ENCODE data around the gene ERCC1. TPM values are rescaled to one million over a fixed set of nuclear protein-coding genes. Genes with fewer than 3 reads are reported as not detected.
"Not testable (repeated sequence)": the region's sequence is repeated elsewhere in the genome, so short reads cannot be mapped to it uniquely, and the experiment has no call there.

Gene ERCC1
- total RNA-seq, 1 experiment from 2014 or later: 62.4 TPM

DNA sequence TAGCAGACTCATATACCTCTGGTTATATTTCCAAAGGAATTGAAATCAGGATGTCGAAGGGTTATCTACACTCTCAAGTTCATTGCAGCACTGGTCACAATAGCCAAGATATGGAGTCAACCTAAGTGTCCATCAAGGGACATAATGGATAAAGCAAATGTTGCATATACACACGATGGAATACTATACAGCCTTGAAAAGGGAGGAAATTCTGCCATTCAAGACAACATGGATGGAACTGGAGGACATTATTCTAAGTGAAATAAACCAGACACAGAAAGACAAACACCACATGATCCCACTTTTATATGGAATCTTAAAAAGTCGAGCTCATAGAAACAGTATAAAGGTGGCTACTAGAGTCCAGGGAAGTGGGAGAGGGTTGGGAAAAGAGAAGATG, 13.6 kb upstream of the ERCC1 start:
- H2BK120ac ChIP-seq (ENCODE audit: low read depth, low read length, poor library complexity, severe bottlenecking): no peak overlapping the region
- no peak overlapping the region; a peak in 1 of 5 replicates for H3K4me3 Mint-ChIP-seq
- WGBS (ENCODE audit: extremely low coverage, insufficient read length, low lambda C conversion rate): no CpG with 5 or more reads among the region's 3 CpGs

DNA sequence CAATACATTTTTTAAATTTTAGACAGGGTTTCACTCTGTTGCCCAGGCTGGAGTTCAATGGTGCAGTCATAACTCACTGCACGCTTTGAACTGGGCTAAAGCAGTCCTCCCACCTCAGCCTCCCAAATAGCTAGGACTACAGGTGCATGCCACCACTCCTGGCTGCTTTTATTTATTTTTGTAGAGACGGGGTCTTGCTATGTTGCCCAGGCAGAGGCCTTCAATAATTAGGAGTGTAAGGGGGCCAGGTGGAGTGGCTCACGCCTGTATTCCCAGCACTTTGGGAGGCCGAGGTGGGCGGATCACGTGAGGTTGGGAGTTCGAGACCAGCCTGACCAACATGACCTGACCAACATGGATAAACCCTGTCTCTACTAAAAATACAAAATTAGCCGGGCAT, 8.8 kb upstream of the ERCC1 start:
- H2AFZ ChIP-seq (ENCODE audit: low read length); H3K4me1 ChIP-seq (ENCODE audit: insufficient read depth, low read length); H3T11ph ChIP-seq (ENCODE audit: low read length); H3K36me3 Mint-ChIP-seq (ENCODE audit: insufficient read depth in 1 of 3, low read depth in 3 of 3); H2BK5ac ChIP-seq (ENCODE audit: insufficient read length, low read length); H3K27me3 ChIP-seq (ENCODE audit: insufficient read depth, low read length); H3K4me2 ChIP-seq (ENCODE audit: insufficient read depth, insufficient read length, low read length); H2BK120ac ChIP-seq (ENCODE audit: low read depth, low read length, poor library complexity, severe bottlenecking); H3K23ac ChIP-seq (ENCODE audit: insufficient read length, low read depth, low read length); H3K27me3 Mint-ChIP-seq (ENCODE audit: low read depth); H3K79me2 ChIP-seq (ENCODE audit: insufficient read depth, low read length); H3K4me1 Mint-ChIP-seq; DNase-seq; H4K91ac ChIP-seq (ENCODE audit: insufficient read length, low read depth, low read length); H2BK12ac ChIP-seq (ENCODE audit: insufficient read length, low read depth, low read length); H3K9me3 Mint-ChIP-seq; H3K4me3 Mint-ChIP-seq; H3K23me2 ChIP-seq (ENCODE audit: insufficient read length, low read depth, low read length, poor library complexity, severe bottlenecking); H4K20me1 ChIP-seq (ENCODE audit: control insufficient read depth, insufficient read depth, insufficient read length); H3K9me3 ChIP-seq (ENCODE audit: control insufficient read depth, low read depth, low read length); H3K79me1 ChIP-seq (ENCODE audit: insufficient read depth, low read depth, low read length, poor library complexity, severe bottlenecking); H3K27ac Mint-ChIP-seq; H3K27ac ChIP-seq (ENCODE audit: insufficient read length, low read depth, low read length); H4K5ac ChIP-seq (ENCODE audit: insufficient read length, low read depth, low read length); H3K4ac ChIP-seq (ENCODE audit: low read depth, low read length); H3K56ac ChIP-seq (ENCODE audit: insufficient read length, low read depth, low read length); H2BK15ac ChIP-seq (ENCODE audit: low read depth, low read length); H2AK5ac ChIP-seq (ENCODE audit: insufficient read length, low read length); H3K9ac ChIP-seq (ENCODE audit: extremely low read depth, insufficient read length, low read length); H4K8ac ChIP-seq (replicated peaks; ENCODE audit: insufficient read length, low read depth, low read length); H3K14ac ChIP-seq (ENCODE audit: insufficient read depth, low read length); H2BK20ac ChIP-seq (ENCODE audit: low read depth, low read length, poor library complexity, severe bottlenecking); H3K18ac ChIP-seq (ENCODE audit: insufficient read length, low read depth, low read length): not testable (repeated sequence)
- WGBS (ENCODE audit: extremely low coverage, insufficient read length, low lambda C conversion rate): no CpG with 5 or more reads among the region's 8 CpGs

More for the DNA sequence above, 13.6 kb upstream of the ERCC1 start:
- Histone ChIP-seq H4K91ac (ENCODE audit: insufficient read length, low read depth, low read length) (no peak overlapping the region), H3K14ac (ENCODE audit: insufficient read depth, low read length) (no peak overlapping the region), H3K4ac (ENCODE audit: low read depth, low read length) (no peak overlapping the region), H2AFZ (ENCODE audit: low read length) (no peak overlapping the region), H3K9ac (ENCODE audit: extremely low read depth, insufficient read length, low read length) (no peak overlapping the region), H3K27ac (ENCODE audit: insufficient read length, low read depth, low read length) (no peak overlapping the region), H3K9me3 (ENCODE audit: control insufficient read depth, low read depth, low read length) (no peaks in the 10 kb centered on the region), H2BK20ac (ENCODE audit: low read depth, low read length, poor library complexity, severe bottlenecking) (no peak overlapping the region), H2BK15ac (ENCODE audit: low read depth, low read length) (no peak overlapping the region), H3K56ac (ENCODE audit: insufficient read length, low read depth, low read length) (no peak overlapping the region), H3K79me2 (ENCODE audit: insufficient read depth, low read length) (no peaks in the 10 kb centered on the region), H4K5ac (ENCODE audit: insufficient read length, low read depth, low read length) (no peak overlapping the region), H3K27me3 (ENCODE audit: insufficient read depth, low read length) (no peaks in the 10 kb centered on the region), H4K8ac (replicated peaks; ENCODE audit: insufficient read length, low read depth, low read length) (no peak overlapping the region), H4K20me1 (ENCODE audit: control insufficient read depth, insufficient read depth, insufficient read length) (no peaks in the 10 kb centered on the region), H3K23ac (ENCODE audit: insufficient read length, low read depth, low read length) (no peak overlapping the region), H3T11ph (ENCODE audit: low read length) (no peak overlapping the region), H3K79me1 (ENCODE audit: insufficient read depth, low read depth, low read length, poor library complexity, severe bottlenecking) (no peaks in the 10 kb centered on the region), H2BK5ac (ENCODE audit: insufficient read length, low read length) (no peak overlapping the region), H3K18ac (ENCODE audit: insufficient read length, low read depth, low read length) (no peak overlapping the region), H2BK12ac (ENCODE audit: insufficient read length, low read depth, low read length) (no peak overlapping the region), H2AK5ac (ENCODE audit: insufficient read length, low read length) (no peak overlapping the region), H3K4me2 (ENCODE audit: insufficient read depth, insufficient read length, low read length) (no peak overlapping the region), H3K4me1 (ENCODE audit: insufficient read depth, low read length) (peaks cover 2% of the 10 kb centered on the region; the same call in 1 of the 2 replicates), H3K23me2 (ENCODE audit: insufficient read length, low read depth, low read length, poor library complexity, severe bottlenecking) (no peaks in the 10 kb centered on the region)
- Mint-ChIP-seq H3K27ac (no peak overlapping the region; a peak in 1 of 7 replicates), H3K27me3 (ENCODE audit: low read depth) (peaks cover 1% of the 10 kb centered on the region; the same call in 1 of the 2 replicates), H3K36me3 (ENCODE audit: insufficient read depth in 1 of 3, low read depth in 3 of 3) (no peaks in the 10 kb centered on the region), H3K9me3 (peaks cover 0 to 4% of the 10 kb centered on the region in 2 experiments; a peak in 2 of 5 replicates), H3K4me1 (peaks cover 12 to 13% of the 10 kb centered on the region in 2 experiments)
- no peak for DNase-seq
- TF ChIP-seq, protein P1, sequence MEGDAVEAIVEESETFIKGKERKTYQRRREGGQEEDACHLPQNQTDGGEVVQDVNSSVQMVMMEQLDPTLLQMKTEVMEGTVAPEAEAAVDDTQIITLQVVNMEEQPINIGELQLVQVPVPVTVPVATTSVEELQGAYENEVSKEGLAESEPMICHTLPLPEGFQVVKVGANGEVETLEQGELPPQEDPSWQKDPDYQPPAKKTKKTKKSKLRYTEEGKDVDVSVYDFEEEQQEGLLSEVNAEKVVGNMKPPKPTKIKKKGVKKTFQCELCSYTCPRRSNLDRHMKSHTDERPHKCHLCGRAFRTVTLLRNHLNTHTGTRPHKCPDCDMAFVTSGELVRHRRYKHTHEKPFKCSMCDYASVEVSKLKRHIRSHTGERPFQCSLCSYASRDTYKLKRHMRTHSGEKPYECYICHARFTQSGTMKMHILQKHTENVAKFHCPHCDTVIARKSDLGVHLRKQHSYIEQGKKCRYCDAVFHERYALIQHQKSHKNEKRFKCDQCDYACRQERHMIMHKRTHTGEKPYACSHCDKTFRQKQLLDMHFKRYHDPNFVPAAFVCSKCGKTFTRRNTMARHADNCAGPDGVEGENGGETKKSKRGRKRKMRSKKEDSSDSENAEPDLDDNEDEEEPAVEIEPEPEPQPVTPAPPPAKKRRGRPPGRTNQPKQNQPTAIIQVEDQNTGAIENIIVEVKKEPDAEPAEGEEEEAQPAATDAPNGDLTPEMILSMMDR (conservative IDR thresholded peaks at IDR 0.05): no peak

Measured in H9 (cell line).